ENCODE results near the gene WNT3. TPM values are rescaled to one million over a fixed set of nuclear protein-coding genes. Genes with fewer than 3 reads are reported as not detected.

The WNT3 gene
- total and polyA plus RNA-seq, 10 of the 15 experiments (the other 5 are each of a cell fraction or from before 2014, with no cell fraction given) = 0.01 to 0.03 TPM; not detected in 8

- no TSS peak for BruUV-seq (replicated peaks)
- FAIRE-seq (no peak), ATAC-seq (no peak), DNase-seq (ENCODE audit: low read depth, low spot score) (no peak)
- Histone ChIP-seq H3K4me2 (ENCODE audit: control insufficient read depth, insufficient read depth) (no peak overlapping the region), H3K79me2 (ENCODE audit: control insufficient read depth, insufficient read depth, low read length) (no peaks in the 10 kb centered on the region), H4K20me1 (ENCODE audit: control insufficient read depth, insufficient read depth) (no peaks in the 10 kb centered on the region), H3K9me3 (replicated peaks; ENCODE audit: control insufficient read depth, insufficient read depth, low read length) (no peaks in the 10 kb centered on the region), H2AFZ (ENCODE audit: control insufficient read depth, low read depth, low read length) (no peak overlapping the region), H3K27ac (ENCODE audit: control insufficient read depth, insufficient read depth) (no peak overlapping the region), H3K27me3 (replicated peaks in 1 of 2; ENCODE audit: control insufficient read depth in 2 of 2, insufficient read depth in 2 of 2, low read length in 1 of 2) (no peaks in the 10 kb centered on the region; a peak in 2 of 4 replicates), H3K4me1 (ENCODE audit: control insufficient read depth, insufficient read depth, low read length) (no peaks in the 10 kb centered on the region), H3K9ac (ENCODE audit: control insufficient read depth, insufficient read depth, low read length) (no peak overlapping the region), H3K4me3 (no peak overlapping the region), H3K36me3 (ENCODE audit: control insufficient read depth in 2 of 2, insufficient read depth in 2 of 2, low read length in 1 of 2) (no peaks in the 10 kb centered on the region)
- no peak for TF ChIP-seq BCL11A (IDR thresholded peaks at IDR 0.05; ENCODE audit: low read depth, low read length)
- no peak for TF ChIP-seq EGR1 (IDR thresholded peaks at IDR 0.05; ENCODE audit: borderline replicate concordance in 1 of 2, low read depth in 2 of 2, low read length in 2 of 2)
- no peak for TF ChIP-seq MTA3 (IDR thresholded peaks at IDR 0.05; ENCODE audit: borderline replicate concordance, low read length)
- TF ChIP-seq EP300 (IDR thresholded peaks at IDR 0.05; ENCODE audit: borderline replicate concordance in 1 of 2, control insufficient read depth in 1 of 2, low read depth in 2 of 2, low read length in 2 of 2) = no peak
- no peak for TF ChIP-seq CEBPB (IDR thresholded peaks at IDR 0.05; ENCODE audit: borderline replicate concordance in 1 of 2, low read depth in 2 of 2, low read length in 2 of 2)
- TF ChIP-seq SIX5 (IDR thresholded peaks at IDR 0.05; ENCODE audit: low read depth, low read length, severe bottlenecking) = no peak
- intact Hi-C loops (cut with micrococcal nuclease; ENCODE audit: unreplicated experiment) (no loop called here), in situ Hi-C loops (cut with MboI) (loop anchor here (5.0 kb wide), 1 partner anchor 36 kb away; no protein-coding TSS in a partner anchor)
- POLR2A ChIA-PET = no interaction called here
- RAD21 ChIA-PET (ENCODE audit: unreplicated experiment) = no interaction called here
- 76% methylated on average over 3 of the region's 3 CpGs for WGBS (ENCODE audit: insufficient coverage, insufficient replicate concordance, low lambda C conversion rate, missing lambda C conversion rate)
- SMC1A ChIA-PET (ENCODE audit: uncharacterized antibody, unreplicated experiment) = interaction anchor here (0.6 kb wide), 1 partner anchor 131 kb away, joined by 3 read pairs; no protein-coding TSS in a partner anchor
- CTCF ChIA-PET = interaction anchor here (0.9 kb wide), 1 partner anchor 72 kb away, joined by 5 read pairs; no protein-coding TSS in a partner anchor
These were observed 55.1 kb downstream of the WNT3 start for GRCh38 chr17:46763416-46763815.

- POLR2A ChIA-PET = no interaction called here
- in situ Hi-C loops (cut with MboI) = no loop called here
- no TSS peak for BruUV-seq (replicated peaks)
- RAD21 ChIA-PET (ENCODE audit: unreplicated experiment) = no interaction called here
- H3K79me2 ChIP-seq (ENCODE audit: control insufficient read depth, insufficient read depth, low read length) = no peaks in the 10 kb centered on the region
- H3K9me3 ChIP-seq (replicated peaks; ENCODE audit: control insufficient read depth, insufficient read depth, low read length) = no peaks in the 10 kb centered on the region
- CTCF ChIA-PET = interaction anchor here (1.2 kb wide), 1 partner anchor 9 kb away, joined by 3 read pairs; no protein-coding TSS in a partner anchor
- no peak for TF ChIP-seq ZBTB11 (CRISPR knock-in tag; IDR thresholded peaks at IDR 0.05)
- no peak for TF ChIP-seq EGR1 (IDR thresholded peaks at IDR 0.05; ENCODE audit: borderline replicate concordance in 1 of 2, low read depth in 2 of 2, low read length in 2 of 2)
- no peaks in the 10 kb centered on the region for H3K4me1 ChIP-seq (ENCODE audit: control insufficient read depth, insufficient read depth, low read length)
- WGBS (ENCODE audit: insufficient coverage, insufficient replicate concordance, low lambda C conversion rate, missing lambda C conversion rate) = 87% methylated on average over 9 of the region's 9 CpGs
- SMC1A ChIA-PET (ENCODE audit: uncharacterized antibody, unreplicated experiment) = interaction anchor here (1.5 kb wide), 1 partner anchor 11 kb away, joined by 6 read pairs; no protein-coding TSS in a partner anchor
- no peak overlapping the region for H3K4me3 ChIP-seq
- FAIRE-seq = no peak
- no peaks in the 10 kb centered on the region for H4K20me1 ChIP-seq (ENCODE audit: control insufficient read depth, insufficient read depth)
- no peak for ATAC-seq
- H3K9ac ChIP-seq (ENCODE audit: control insufficient read depth, insufficient read depth, low read length) = no peak overlapping the region
- peaks cover 1 to 14% of the 10 kb centered on the region in 2 experiments; a peak in 2 of 4 replicates for H3K36me3 ChIP-seq (ENCODE audit: control insufficient read depth in 2 of 2, insufficient read depth in 2 of 2, low read length in 1 of 2)
- no peak overlapping the region for H3K27ac ChIP-seq (ENCODE audit: control insufficient read depth, insufficient read depth)
- H2AFZ ChIP-seq (ENCODE audit: control insufficient read depth, low read depth, low read length) = no peak overlapping the region
- DNase-seq (ENCODE audit: low read depth, low spot score) = no peak
- H3K4me2 ChIP-seq (ENCODE audit: control insufficient read depth, insufficient read depth) = no peak overlapping the region
- no peaks in the 10 kb centered on the region for H3K27me3 ChIP-seq (replicated peaks in 1 of 2; ENCODE audit: control insufficient read depth in 2 of 2, insufficient read depth in 2 of 2, low read length in 1 of 2)
- intact Hi-C loops (cut with micrococcal nuclease; ENCODE audit: unreplicated experiment) = no loop called here
These were observed 59.4 kb downstream of the WNT3 start for GRCh38 chr17:46759141-46759540.

All from GM12878 (cell line).